Measurements from ENCODE around the gene FBXL22.

The FBXL22 gene

GRCh38 chr15:63576441-63576840 lies 20.7 kb upstream of the FBXL22 start:
- H3K27ac Mint-ChIP-seq, result no peak overlapping the region
- peaks cover 7% of the 10 kb centered on the region for H3K4me1 Mint-ChIP-seq (ENCODE audit: low read depth)
- no peak overlapping the region for H3K4me3 Mint-ChIP-seq
- H3K36me3 Mint-ChIP-seq (ENCODE audit: low read depth), result peaks cover 65% of the 10 kb centered on the region
- no peaks in the 10 kb centered on the region for H3K9me3 Mint-ChIP-seq
- H3K27me3 Mint-ChIP-seq, result no peaks in the 10 kb centered on the region

DNA sequence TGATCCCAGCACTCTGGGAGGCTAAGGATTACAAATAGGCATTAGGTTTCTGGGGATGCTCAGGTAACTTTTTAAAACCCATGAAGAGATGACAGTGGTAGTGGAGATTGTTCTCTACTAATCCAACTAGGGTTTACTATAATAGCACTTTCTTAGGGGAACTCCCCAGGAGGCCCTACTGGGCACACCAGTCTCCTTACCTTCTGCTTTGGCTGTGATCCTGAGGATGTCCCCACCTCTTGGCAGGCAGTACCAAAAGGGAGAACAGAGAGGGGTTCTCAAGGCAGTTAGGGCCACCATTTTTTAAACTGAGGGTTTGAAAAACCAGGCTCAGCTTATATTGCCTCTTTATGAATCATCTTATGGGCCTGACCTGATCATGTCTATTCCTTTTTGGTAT lies 15.0 kb upstream of the FBXL22 start:
- Mint-ChIP-seq H3K36me3 (ENCODE audit: low read depth) (peaks cover 63% of the 10 kb centered on the region), H3K27ac (peak overlapping the region; percentile 70), H3K4me3 (no peak overlapping the region), H3K27me3 (no peaks in the 10 kb centered on the region), H3K9me3 (no peaks in the 10 kb centered on the region), H3K4me1 (ENCODE audit: low read depth) (peaks cover 17% of the 10 kb centered on the region)

DNA sequence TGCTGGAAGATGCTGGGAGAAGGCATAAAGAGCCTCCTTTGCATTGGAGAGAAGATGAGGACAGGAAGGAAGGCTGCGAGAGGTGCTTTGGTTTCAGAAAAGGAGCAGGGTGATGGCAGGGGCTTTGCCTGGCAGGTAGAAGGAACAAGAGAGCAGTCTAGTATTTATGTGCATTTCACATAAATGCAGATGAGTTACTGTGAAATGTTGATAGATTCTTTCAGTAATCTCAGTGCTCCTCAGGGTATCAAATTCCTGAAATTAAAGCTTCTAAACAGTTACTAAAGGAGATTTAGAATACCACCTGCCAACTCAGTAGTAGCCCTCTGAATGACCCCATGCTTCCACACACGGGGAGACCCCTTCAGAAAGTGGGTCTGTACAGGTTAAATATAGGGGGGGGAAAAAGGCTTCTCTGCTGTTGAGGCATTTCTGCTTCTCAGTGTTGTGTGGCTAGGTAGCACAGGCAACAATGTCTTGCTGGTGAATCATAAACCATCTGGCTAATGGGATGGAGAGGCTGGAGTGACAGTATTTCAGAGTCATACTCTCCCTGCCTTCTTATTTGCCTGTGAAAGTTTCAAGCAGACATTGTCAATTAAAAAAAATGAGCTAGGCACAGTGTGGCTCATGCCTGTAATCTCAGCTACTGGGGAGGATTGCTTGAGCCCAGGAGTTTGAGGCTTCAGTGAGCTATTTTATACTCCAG lies 14.3 kb upstream of the FBXL22 start:
- H3K4me3 Mint-ChIP-seq, result no peak overlapping the region
- H3K9me3 Mint-ChIP-seq, result no peaks in the 10 kb centered on the region
- H3K36me3 Mint-ChIP-seq (ENCODE audit: low read depth), result peaks cover 63% of the 10 kb centered on the region

GRCh38 chr15:63586790-63587189 lies 10.4 kb upstream of the FBXL22 start:
- Mint-ChIP-seq H3K27ac (no peak overlapping the region), H3K4me1 (ENCODE audit: low read depth) (peaks cover 26% of the 10 kb centered on the region), H3K36me3 (ENCODE audit: low read depth) (peaks cover 81% of the 10 kb centered on the region), H3K4me3 (no peak overlapping the region), H3K27me3 (no peaks in the 10 kb centered on the region), H3K9me3 (no peaks in the 10 kb centered on the region)

More for the DNA sequence above, 14.3 kb upstream of the FBXL22 start:
- peaks cover 17% of the 10 kb centered on the region for H3K4me1 Mint-ChIP-seq (ENCODE audit: low read depth)
- H3K27ac Mint-ChIP-seq, result peak overlapping the region; percentile 70
- no peaks in the 10 kb centered on the region for H3K27me3 Mint-ChIP-seq

DNA sequence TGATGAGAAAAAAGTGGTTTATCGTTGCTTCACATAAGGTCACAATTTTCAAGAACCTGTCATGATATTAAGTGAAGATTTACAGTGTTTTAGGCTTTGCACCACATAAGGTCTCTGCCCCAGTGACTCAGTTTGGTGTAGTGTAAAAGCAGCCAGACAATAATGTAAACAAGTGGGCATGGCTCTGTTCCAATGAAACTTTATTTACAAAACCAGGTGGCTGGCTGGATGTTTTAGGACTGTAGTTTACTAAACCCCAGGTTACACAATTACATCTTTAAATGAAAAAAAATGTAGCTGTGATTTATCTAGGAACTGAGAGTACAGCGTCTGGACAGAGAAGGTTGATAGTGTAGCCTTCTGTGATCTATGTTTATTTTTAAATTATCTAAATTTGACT lies 9.7 kb upstream of the FBXL22 start:
- Mint-ChIP-seq H3K4me3 (no peak overlapping the region), H3K9me3 (no peaks in the 10 kb centered on the region), H3K4me1 (ENCODE audit: low read depth) (peaks cover 26% of the 10 kb centered on the region), H3K27ac (no peak overlapping the region), H3K27me3 (no peaks in the 10 kb centered on the region), H3K36me3 (ENCODE audit: low read depth) (peaks cover 82% of the 10 kb centered on the region)

GRCh38 chr15:63588826-63589225 lies 8.4 kb upstream of the FBXL22 start:
- Mint-ChIP-seq H3K4me3 (no peak overlapping the region), H3K27me3 (no peaks in the 10 kb centered on the region), H3K9me3 (no peaks in the 10 kb centered on the region), H3K27ac (peak overlapping the region; percentile 59), H3K4me1 (ENCODE audit: low read depth) (peaks cover 31% of the 10 kb centered on the region), H3K36me3 (ENCODE audit: low read depth) (peaks cover 82% of the 10 kb centered on the region)

DNA sequence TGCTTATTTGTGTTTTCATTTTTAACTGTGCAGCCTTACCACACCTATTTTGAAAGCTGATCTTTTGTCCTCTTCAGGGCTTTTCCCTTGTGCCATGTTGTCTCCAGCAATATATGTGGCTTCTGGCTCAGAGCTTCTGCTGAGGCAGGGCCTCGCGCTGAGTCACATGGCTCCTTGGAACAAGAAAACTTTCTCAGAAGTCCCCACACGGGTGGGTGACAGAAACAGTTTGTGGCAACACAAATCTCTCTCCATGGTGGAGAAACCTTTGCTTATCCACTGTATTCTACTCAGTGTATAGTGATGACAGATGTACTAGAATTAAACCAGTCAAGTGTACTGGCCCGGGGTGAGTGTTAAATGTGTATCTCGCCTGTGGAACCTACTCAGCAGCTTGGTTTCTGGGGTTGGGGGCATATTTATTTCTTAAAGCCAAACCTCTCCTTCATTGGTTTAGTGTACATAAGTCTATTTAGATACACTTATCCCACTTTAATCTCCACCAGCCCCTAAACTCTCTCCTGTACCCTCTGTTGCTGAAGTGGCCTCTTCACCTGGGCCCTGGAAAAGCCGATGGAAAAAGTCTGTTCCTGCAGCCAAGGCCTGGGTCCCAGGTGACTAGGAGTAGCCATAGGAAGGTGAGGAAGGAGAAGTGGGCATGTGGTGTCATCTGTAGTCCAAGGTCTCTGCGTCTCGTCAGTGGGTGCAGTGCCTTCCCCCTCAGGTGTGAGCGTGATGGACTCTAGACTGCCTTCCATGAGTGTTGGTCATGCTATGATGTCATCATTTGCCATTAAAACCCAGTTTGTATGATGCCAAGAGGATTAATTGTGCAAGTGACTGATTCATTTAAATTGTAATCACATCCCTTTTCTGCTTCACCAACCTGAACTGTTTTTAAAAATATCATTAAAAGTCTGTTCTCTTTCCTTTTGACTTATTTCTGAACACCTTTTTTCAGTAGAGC lies 3.2 kb upstream of the FBXL22 start:
- Mint-ChIP-seq H3K4me3 (no peak overlapping the region), H3K27ac (peak overlapping the region; percentile 38), H3K9me3 (no peaks in the 10 kb centered on the region), H3K36me3 (ENCODE audit: low read depth) (peaks cover 59% of the 10 kb centered on the region), H3K4me1 (ENCODE audit: low read depth) (peaks cover 72% of the 10 kb centered on the region), H3K27me3 (no peaks in the 10 kb centered on the region)

- Mint-ChIP-seq H3K27me3 (no peaks in the 10 kb centered on the region), H3K9me3 (no peaks in the 10 kb centered on the region), H3K4me1 (ENCODE audit: low read depth) (peaks cover 80% of the 10 kb centered on the region), H3K36me3 (ENCODE audit: low read depth) (peaks cover 49% of the 10 kb centered on the region), H3K4me3 (no peak overlapping the region), H3K27ac (peak overlapping the region; percentile 40)
Observed at GRCh38 chr15:63595065-63595464, 2.1 kb upstream of the FBXL22 start.

- Mint-ChIP-seq H3K36me3 (ENCODE audit: low read depth) (peaks cover 43% of the 10 kb centered on the region), H3K27me3 (no peaks in the 10 kb centered on the region), H3K27ac (no peak overlapping the region), H3K4me3 (no peak overlapping the region), H3K9me3 (no peaks in the 10 kb centered on the region), H3K4me1 (ENCODE audit: low read depth) (peaks cover 81% of the 10 kb centered on the region)
Observed at GRCh38 chr15:63595688-63596087, 1.5 kb upstream of the FBXL22 start.

GRCh38 chr15:63596676-63597037 lies 530 bp upstream of the FBXL22 start:
- H3K4me1 Mint-ChIP-seq (ENCODE audit: low read depth), result peaks cover 76% of the 10 kb centered on the region
- no peak overlapping the region for H3K4me3 Mint-ChIP-seq
- peak overlapping the region; percentile 28 for H3K27ac Mint-ChIP-seq
- peaks cover 33% of the 10 kb centered on the region for H3K36me3 Mint-ChIP-seq (ENCODE audit: low read depth)
- no peaks in the 10 kb centered on the region for H3K9me3 Mint-ChIP-seq
- no peaks in the 10 kb centered on the region for H3K27me3 Mint-ChIP-seq

- H3K36me3 Mint-ChIP-seq (ENCODE audit: low read depth), result peaks cover 26% of the 10 kb centered on the region
- H3K4me3 Mint-ChIP-seq, result no peak overlapping the region
- peaks cover 75% of the 10 kb centered on the region for H3K4me1 Mint-ChIP-seq (ENCODE audit: low read depth)
- no peaks in the 10 kb centered on the region for H3K27me3 Mint-ChIP-seq
- H3K9me3 Mint-ChIP-seq, result no peaks in the 10 kb centered on the region
- no peak overlapping the region for H3K27ac Mint-ChIP-seq
Observed at GRCh38 chr15:63597821-63598220, 634 bp downstream of the FBXL22 start.

GRCh38 chr15:63598473-63599400 lies 1.6 kb downstream of the FBXL22 start:
- Mint-ChIP-seq H3K27me3 (no peaks in the 10 kb centered on the region), H3K36me3 (ENCODE audit: low read depth) (peaks cover 17% of the 10 kb centered on the region), H3K27ac (peak overlapping the region; percentile 87), H3K9me3 (no peaks in the 10 kb centered on the region), H3K4me3 (peak overlapping the region; percentile 87), H3K4me1 (ENCODE audit: low read depth) (peaks cover 69% of the 10 kb centered on the region)

- no peaks in the 10 kb centered on the region for H3K9me3 Mint-ChIP-seq
- peaks cover 9% of the 10 kb centered on the region for H3K36me3 Mint-ChIP-seq (ENCODE audit: low read depth)
- peaks cover 61% of the 10 kb centered on the region for H3K4me1 Mint-ChIP-seq (ENCODE audit: low read depth)
- no peaks in the 10 kb centered on the region for H3K27me3 Mint-ChIP-seq
- H3K4me3 Mint-ChIP-seq, result peak overlapping the region; percentile 87
- H3K27ac Mint-ChIP-seq, result peak overlapping the region; percentile 87
Observed at GRCh38 chr15:63599401-63600000, 2.3 kb downstream of the FBXL22 start.

DNA sequence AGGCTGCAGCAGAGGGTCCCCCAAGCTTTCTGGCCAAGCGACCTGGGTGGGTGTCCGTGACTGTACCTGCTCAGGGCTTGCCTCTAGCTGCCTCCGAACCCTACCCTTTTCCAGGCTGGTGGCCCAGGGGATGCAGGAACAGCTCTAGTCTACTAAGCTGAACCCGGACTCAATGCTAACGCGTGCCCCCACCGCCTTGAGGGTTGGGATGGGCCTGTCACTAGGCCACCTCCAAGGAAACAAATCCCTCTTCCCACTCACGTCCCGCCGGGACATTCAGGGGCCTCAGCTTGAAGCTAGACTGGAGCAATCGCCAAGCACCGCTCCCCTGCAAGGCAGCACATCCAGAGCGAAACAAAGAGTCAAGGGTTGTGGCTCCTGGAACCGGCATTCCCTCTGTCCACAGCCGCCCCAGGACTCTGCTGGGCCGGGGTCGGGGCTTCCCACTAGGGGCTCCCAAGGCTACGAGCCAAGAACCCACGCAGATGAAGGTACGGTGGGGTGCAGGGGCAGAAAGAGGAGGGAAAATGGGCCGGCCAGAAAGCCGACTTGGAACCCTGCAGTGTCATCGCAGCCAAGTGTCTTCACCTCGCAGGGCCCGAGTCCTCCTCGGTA lies 2.9 kb downstream of the FBXL22 start:
- peak overlapping the region; percentile 87 for H3K4me3 Mint-ChIP-seq
- H3K27ac Mint-ChIP-seq, result peak overlapping the region; percentile 87
- peaks cover 56% of the 10 kb centered on the region for H3K4me1 Mint-ChIP-seq (ENCODE audit: low read depth)
- no peaks in the 10 kb centered on the region for H3K27me3 Mint-ChIP-seq
- H3K36me3 Mint-ChIP-seq (ENCODE audit: low read depth), result peaks cover 3% of the 10 kb centered on the region
- H3K9me3 Mint-ChIP-seq, result no peaks in the 10 kb centered on the region
